Left forelimb (tissue), 1 donor: ENCODE results near the gene KCNQ1.

Experiments used
- DNase-seq: peaks from one replicate; pipeline ENCODE4 v3.0.0-alpha.2; 2018; ENCODE audit warnings: low spot score

Gene KCNQ1

DNA sequence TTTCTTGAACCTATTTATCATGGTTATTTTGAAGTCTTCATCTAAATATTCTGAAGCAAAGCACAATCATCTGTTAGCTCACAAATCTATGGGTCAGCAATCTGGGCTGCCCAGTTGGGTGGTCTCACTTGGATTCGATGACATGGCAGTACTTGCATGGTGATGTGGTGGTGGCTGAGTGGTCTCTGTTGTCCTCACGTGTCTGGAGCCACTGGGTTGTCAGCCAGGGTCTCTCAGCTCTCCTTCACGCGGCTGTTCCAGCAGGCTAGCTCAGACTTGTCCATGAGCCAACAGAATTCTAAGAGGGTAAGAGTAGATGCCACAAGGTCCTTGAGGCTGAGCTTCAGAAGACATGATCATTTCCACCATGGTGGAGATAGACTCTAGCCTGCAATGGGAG, 321.4 kb downstream of the KCNQ1 start:
- peak; percentile 54 for DNase-seq

DNA sequence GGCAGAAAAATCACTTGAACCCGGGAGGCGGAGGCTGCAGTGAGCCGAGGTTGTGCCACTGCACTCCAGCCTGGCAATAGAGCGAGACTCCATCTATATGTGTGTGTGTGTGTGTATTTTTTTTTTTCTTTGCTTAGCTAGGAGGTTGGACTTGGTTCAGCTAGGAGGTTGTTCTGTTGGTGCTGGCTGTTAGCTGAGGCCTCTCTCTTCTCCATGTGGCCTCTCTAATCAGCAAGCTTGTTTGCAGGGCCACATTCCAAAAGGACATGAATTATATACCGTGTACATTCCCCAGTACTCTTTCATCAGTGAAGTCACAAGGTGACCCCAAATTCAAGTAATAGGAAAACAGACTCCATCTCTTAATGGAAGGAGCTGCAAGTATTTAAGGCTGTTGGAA, 322.3 kb downstream of the KCNQ1 start:
- DNase-seq: no peak

DNA sequence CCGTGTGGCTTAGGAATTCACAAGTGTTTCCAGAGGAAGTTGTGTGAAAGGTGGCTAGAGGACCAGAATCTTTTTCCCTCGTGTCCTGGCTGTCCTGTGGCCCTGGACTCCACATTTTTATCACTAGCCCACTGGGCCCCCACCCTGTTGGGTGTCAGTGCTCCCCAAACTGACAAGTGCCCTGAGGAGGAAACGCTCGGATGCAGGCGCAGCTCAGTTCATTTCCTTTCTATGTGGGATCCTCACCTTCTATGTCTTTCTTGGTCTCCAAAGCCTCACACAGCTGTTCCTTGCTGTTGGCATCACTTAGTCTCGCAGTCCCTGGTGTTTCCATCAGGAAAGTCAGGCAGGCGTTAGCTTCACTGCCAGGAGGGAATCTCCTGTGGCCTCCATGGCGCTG, 323.0 kb downstream of the KCNQ1 start:
- DNase-seq: peak; percentile 60

DNA sequence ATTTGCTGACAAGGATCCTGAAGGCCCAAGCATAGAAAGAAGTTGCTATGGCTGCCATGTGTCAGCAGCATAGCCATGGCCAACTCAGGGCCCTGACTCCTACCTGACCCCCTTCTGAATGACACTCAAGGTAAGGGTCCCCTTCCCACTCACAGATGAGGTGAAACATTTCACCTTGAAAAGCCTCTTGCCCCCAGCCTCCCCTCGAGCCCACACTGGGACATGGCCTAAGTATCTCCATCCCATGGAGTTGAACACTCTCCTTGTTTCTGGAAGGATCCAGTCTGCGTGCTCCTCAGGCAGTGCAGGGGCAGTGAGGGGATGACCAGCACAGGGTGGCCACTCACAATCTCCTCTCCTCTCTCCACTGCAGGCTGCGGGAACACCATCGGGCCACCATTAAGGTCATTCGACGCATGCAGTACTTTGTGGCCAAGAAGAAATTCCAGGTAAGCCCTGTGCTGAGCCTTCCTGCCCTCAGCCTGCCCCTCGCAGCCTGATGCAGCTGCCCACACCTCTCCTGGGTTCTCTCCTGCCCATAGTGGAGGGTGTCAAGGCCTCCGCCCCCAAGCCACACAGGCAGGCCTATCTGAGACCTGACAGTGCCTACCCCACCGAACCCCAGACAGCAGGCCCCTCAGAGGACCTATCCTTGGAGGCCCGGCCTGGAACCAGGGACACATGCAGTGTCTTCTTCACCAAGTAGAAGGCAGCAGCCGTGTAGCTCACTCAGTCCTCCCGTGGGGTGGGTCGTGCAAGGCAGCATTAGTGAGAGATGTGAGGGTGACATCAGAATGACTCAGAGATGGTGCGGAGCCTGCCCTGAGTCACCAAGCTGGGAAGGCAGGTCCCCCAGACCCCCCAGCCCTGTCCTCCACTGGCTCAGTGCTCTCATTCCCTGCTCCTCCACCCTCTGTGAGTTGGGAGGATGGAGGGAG, 323.9 kb downstream of the KCNQ1 start:
- DNase-seq: peak; percentile 25

DNA sequence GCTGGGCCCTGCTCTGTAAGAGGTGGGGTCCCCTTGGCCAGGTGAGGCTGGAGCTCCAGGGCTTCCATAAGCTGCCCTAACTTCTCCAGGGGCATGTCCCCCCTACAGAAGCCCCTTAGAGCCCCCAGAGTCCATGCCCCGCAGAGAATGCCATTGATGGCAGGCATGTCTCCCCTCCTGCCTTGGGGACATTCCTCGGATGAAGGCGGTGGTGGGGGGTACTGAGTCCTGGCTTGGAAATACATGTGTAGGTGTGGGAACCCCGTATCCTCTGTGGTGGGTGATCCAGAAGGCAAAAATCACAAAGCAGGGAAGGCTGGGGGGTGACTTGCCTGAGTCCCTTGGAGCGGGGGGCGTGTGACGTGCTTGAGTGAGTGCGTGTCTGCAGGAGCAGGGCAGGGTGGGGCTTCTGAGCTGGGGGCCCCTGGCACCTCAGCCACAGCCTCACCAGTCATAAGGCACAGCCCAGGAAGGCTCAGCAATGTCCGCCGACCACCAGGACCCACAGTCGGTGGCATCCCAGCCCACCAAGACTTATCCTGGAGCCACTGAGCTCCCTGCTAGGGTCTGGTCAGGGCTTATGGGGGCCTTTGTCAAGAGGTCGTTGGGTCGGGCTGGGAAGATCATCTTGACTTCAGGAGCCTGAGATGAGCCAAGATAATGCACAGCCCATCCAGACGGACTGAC, 324.7 kb downstream of the KCNQ1 start:
- DNase-seq: peak; percentile 48

DNA sequence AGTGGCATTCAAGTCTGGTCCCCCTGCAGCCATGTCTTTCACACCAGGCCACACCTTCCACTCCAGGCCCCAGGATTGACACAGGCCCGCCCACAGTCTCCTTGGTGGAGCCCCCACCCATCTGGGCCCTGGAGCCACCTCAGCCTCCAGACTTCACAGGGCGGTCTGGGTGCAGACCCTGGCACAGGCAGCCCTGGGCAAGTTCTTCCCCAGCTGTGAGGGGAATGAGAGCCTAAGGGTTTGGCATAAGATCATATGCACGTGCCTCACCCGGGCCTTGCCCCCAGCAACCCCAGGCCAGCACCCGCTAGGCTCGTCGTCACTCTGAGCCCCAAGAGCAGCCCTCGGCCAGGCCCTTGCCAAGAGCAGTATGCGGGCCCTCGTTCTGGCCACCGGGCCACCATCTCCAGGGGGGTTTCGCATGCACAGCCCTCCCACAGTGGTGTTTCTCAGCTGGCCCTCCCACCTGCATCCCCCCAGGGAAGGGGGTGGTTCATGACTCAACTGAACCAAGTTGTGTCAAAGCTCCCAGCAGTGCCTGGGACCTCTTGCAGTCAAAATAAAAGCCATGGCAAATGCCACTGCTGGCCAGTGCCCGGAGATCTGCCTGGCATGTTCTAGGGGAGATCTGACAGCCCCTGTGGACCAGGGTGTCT, 325.4 kb downstream of the KCNQ1 start:
- peak; percentile 62 for DNase-seq

DNA sequence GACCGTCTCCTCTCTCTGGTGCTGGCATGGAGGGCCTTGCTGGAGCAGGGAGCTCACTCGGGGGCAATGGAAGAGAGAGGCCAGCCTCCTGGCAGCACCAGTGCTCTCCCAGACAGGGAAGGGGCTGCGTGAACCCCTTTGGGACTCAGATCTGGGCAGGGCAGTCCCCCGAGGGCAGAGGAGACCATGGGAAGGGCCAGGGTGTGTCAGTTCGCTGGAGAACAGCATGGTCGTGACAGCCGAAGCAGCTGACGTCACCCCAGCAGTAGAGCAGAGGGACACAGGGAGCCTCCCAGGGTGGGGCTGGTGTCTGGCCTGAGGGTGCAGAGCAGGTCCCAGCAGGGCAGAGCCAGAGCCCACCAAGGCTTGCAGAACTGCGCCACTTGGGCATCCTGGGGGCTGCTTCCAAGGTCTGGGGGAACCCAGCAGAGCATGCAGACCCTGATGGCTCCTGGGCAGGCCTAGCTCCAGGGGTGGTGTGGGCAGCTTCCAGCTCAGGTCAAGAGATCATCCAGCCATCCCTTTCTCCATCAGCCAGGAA, 326.0 kb downstream of the KCNQ1 start:
- peak; percentile 55 for DNase-seq

DNA sequence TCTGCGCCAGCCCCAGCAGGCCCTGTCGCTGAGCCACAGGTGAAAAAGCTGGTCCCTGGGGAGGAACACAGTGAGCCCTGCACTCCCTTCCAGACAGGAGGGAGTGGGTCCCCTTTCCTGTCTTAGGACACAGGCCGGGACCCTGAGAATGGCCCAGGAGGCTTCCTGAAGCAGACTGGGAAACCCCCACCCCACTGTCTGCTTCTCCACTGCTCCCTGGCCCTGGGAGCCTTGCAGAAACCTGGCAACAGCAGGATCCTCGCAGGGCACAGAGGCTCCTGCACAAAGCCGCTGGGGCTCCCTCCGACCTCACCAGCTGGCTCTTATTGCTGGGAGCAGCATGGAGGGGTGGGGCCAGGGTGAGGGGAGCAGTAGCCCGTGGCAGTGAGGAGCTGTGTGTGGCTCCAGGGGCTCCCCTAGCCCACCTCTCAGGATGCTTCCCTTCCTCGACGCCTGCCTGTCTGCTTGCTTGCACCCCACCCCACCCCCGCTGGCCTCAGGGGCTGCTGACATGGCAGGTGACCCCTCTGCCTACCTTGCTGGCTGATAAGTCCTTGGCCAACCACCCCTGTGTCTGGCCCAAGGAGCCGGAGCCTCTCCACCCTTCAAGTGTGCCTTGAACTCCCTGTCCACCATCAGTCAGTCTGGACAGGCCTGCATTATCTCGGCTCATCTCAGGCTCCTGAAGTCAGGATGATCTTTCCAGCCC, 327.1 kb downstream of the KCNQ1 start:
- peak; percentile 26 for DNase-seq

DNA sequence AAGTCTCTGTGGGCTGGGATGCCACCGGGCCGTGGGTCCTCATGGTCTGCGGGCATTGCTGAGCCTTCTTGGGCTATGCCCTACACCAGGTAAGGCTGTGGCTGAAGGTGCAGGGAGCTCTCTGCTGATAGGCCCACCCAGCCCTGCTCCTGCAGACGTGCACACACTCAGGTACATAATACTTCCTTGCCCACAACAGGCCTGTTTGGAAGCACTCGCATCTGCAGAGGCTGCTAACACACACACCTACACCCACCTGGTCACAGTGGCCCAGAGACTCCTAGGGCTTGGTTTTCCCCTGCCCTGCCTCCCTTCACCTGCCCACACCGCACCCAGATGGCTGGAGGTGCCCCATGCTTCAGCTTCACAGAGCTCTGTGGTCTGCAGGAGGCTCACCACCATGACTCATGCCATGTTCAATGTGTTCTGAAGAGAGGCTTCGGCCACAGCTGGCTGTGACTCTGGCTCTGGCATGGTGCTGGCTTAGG, 327.8 kb downstream of the KCNQ1 start:
- peak; percentile 46 for DNase-seq

DNA sequence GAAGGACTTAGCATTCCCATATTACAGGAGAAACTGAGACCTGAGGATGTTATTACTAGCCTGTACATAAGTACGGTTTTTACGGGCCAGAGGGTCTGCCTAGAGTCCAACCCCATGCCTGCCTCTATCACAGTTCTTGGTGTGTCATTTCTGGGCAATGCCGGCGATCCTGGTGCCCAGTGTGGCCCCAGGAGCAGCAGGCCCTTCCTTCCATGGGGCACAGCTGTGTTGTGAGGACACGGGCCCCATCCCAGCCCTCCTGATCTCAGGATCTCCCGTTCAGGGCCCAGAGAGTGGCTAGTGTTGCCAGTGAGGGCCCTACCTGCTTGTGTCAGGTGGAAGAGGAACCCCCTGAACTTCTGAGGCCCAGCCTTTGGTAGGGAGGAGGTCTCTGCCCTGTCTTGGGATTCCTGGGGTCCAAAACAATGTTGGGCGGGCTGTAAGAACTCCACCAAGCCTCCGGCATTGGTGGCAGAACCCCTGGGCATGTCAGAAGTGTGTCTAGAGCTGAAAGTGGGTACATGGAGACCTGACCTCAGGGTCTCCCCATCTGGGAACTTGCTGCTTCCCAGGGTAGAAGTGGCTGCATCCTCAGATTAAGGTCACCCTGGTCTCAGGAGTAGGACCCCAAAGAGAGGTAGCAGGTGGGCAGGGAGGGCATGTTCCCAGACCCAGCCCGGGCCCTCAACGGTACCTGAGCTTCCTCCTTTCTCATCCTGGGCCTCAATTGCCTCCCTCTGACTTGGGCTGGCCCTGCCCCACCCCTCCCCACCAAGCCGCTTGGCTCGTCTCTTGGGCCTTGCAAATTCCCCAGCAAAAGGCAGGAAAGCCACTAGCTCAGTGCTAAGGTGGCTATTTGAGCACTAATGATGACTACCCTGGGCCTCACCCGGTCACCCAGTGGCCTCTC, 329.6 kb downstream of the KCNQ1 start:
- DNase-seq: peak; percentile 42

DNA sequence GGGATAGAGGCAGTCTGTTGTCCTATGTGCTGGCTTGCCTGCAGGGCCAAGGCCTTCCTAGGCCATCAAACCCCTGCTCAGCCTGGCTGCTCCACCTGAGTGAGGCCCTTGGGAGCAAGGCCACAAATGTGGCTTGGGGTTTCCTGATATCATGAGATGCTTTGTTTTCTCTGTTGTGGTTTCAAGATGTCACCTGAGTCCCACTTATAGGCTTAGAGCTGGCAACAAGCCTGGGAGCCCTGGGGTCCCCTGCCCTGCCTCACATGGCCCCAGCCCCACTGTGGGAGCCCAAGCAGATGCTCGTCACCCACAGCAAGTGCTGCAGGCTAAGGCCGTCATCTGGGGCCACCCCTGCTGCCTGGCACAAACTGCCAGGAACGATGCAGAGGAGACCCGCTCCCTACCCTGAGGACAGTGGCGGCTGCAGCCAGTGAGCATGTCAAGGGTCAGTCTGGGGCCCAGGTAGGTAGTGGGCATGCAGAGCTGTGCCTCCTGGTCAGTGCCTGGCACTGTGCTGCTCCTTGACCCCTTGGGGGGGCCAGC, 330.3 kb downstream of the KCNQ1 start:
- DNase-seq: peak; percentile 44

DNA sequence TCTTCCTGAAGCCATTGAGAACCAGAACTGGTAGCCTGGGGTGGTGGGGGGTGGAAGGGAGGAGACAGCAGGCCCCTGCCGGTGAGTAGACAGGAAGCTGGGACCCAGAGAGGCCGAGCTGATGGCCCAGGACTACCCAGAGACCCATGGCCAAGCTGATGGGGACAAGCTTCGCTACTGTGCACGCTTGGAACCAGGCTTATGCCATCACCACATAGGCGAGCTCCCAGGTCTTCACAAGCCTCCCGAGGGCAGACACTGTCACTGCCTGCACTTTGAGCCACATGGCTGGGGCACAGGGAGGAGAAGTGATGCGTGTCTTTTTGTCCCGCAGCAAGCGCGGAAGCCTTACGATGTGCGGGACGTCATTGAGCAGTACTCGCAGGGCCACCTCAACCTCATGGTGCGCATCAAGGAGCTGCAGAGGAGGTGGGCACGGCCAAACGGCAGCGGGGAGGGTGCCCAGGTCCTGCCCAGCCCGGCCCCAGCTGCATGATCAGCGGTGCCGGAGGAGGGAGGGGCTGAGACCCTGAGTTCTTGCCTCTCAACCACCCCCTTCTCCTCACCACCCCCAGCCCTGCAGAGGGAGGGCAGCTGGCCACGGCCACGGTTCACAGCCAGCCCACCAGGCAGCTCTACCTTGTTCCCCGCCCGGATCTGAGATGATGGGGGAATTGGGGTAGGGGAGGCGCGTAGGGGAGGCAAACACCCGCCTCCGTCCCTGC, 331.0 kb downstream of the KCNQ1 start:
- DNase-seq: peak; percentile 42

DNA sequence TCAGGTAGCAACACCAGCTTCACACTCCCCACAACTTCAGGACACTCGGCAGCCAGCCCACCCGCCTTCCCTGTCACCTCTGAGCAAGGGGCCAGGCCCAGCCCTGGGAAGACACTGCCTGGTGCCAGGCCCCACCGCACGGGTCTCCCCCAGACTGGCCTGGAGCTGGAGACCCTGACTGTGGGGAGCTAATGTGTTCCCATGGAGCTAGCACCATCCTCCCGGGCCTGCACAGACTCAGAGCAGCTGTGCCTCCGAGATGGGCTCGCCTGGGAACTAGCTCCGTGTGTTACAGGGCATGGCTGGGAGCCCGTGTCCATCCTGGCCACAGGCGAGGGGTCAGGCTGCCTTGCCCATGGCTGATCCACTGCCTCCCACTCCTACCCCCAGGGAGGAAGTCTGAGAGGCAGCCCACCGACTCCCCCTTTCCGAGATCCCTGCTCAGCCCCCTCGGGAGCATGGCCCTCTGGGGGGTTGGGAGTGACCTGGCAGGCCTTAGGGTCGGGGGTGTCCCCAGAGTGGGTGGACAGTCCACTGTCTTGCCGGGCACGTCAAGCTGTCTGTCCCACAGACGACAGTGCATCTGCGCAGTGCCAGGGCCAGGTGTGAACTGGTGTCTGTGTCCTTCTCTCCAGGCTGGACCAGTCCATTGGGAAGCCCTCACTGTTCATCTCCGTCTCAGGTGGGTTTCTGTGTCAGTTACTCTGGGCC, 331.7 kb downstream of the KCNQ1 start:
- peak; percentile 48 for DNase-seq

DNA sequence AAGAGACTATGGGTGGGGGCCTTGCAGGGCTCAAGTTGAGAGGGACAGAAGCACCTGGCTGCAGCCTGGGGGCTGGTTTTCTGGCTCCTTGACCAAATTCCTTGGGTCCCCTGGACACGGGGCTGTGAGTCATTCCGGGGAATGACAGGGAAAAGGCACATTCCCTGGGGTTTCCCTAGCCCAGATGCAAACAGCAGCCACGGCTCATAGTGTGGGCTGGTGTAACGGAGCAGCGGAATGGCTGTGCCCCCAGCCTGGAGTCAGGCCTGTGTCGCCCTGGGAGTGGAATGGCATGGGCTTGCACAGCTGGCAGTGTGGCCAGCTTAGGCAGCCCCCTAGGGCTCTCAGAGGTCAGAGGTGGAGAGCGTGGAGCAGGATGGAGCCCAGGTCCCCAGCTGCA, 332.6 kb downstream of the KCNQ1 start:
- peak; percentile 54 for DNase-seq

DNA sequence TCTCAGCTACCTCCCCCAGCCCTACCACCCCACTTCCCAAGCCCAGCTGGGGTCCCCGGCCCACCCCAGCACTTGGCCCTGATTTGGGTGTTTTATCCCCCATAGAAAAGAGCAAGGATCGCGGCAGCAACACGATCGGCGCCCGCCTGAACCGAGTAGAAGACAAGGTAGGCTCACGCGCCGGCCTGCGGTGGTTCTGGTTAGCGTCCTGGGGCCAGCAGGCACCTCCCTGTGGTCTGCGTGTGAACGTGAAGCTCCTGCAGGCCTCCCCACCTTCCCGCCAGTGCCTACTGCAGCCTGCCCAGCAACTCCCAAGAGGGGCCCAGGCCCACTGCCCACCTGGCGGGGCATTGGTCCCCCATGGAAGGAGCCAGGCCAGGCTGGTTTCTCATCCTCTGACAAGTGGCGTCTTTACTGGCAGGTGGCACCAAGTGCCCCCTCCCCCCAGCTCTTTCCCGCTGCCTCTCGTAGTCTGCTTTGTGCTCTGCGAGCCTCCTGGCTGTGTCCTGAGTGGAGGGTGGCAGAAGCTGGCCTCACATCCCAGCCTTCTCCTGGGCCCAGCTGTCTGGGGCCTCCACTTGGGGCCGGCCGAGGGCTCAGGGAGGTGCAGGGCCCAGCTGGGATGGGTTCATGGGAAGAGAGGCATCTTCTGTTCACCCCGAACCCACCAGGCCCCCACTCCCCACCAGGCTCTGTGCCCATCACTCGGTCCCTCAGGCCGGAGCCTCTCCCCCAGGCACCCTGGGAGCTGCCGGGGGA, 333.2 kb downstream of the KCNQ1 start:
- peak; percentile 63 for DNase-seq

DNA sequence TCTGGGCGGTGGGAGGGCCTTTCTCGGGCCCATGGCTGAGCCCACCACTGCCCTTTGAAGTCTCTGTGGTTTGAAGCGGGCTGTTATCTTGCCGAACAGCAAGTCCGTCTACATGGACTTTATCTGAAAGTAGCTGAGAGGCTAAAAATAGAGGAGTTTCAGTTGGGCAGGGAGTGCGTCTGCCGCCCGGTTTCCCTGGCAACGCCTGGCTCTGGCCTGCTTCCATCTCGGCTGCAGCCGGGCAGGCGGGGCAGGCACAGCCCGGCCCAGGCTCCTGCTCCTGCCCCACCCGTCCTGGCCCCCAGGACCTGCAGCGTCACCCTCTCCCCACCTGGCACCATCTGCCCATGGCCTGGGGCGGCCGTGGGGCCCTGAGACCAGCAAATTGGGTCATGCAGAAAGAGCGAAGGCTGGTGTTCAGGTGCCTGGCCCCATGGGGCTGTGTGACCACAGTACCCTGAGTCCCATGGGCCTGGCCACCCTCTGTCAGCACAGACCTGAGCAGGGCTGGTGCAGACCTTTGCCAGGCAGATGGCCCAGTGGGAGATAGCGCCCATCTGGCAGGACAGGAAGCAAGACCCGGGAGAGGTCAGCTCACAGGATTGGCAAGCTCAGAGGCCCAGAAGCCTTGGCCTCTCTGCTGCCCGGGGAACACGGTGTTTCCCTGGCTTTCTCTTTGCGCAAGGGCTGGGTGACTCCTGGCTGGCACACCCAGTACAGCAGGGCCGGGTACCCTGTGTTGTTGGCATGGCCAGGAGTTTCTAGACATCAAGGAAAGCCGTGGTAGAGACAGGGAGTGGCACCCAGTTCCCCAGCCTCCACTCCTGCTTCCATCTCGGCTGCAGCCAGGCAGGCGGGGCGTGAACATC, 334.1 kb downstream of the KCNQ1 start:
- peak; percentile 82 for DNase-seq

DNA sequence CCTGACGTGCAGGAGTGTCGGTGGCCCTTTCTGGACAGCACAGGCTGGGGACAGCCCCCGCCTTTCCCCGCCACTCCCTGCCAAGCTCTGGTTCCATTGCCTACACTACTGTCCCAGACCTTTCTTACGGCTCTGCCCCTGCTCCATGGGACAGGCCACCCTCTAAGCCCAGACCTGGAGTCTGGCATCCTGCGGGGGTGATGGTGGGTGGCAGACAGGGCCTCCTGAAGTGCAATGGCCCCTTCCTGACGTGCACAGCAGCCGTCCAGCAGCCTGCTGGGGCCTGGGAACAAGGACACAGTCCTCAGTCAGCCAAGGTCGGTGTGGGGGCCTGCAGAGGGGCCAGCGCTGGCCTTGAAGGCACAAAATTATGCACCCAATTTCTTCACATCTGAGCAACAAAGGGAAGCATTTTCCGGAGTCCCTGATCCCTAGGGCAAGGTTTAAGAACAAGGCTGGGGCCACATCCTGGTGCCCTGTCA, 334.7 kb downstream of the KCNQ1 start:
- DNase-seq: peak; percentile 57
